Right renal pelvis (tissue), 4 donors: Measurements from ENCODE around the gene BRINP3. TPM values are rescaled to one million over a fixed set of nuclear protein-coding genes. Genes with fewer than 3 reads are reported as not detected.

Source experiments
- DNase-seq, 4 donors: peaks; one replicate each; pipeline ENCODE4 v3.0.0-alpha.2; 2013; ENCODE audit warnings: low read depth in 4 of 4, low spot score in 3 of 4, missing footprints in 1 of 4
- polyA plus RNA-seq, 4 donors: library from polyadenylated mRNA; unstranded; fragments of 120-200 nt; gene quantifications; one replicate each; pipeline ENCODE4 v1.2.1, GENCODE V29; 2013; ENCODE audit not compliant: insufficient read length in 4 of 4

BRINP3 gene
- polyA plus RNA-seq, 4 donors: 4.0 to 8.9 (median 6.0) TPM

DNA sequence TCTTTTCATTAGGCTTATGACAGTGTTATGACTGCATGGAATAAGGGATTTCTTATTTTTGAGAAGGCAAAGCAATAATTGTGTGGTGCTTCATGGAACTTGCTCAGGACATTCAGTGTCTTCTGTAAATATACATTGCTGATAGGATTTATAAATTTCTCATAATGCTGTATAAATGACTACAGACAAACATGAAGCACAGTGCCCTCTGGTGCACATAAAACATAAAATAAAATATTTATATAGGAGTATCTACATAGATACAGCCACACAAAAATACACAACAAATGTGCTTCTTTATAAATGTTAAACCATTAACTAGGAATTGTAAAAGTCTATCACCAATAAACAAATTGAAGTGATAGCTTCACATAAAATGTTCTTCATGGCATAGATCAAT, 24.1 kb downstream of the BRINP3 start:
- no peak for DNase-seq

DNA sequence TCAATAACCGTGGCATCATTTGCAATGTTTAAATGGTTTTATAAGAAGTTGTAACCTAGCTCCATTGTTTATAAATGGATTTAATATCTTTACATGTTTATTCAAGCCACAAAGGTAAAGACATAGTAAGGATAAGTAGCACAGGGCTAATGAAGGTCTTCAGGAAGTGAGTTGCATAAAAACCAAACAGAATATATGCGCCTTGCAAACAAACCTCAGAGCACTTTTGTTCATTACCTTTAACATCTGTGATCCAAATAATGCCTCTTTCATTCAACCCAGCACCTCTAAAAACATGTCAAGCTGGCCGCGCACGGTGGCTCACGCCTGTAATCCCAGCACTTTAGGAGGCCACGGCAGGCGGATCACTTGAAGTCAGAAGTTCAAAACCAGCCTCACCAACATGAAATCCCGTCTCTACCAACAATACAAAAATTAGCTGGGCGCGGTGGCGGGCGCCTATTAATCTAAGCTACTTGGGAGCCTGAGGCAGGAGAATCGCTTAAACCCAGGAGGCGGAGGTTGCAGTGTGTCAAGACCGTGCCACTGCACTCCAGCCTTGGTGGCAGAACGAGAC, 25.3 kb downstream of the BRINP3 start:
- DNase-seq: no peak

DNA sequence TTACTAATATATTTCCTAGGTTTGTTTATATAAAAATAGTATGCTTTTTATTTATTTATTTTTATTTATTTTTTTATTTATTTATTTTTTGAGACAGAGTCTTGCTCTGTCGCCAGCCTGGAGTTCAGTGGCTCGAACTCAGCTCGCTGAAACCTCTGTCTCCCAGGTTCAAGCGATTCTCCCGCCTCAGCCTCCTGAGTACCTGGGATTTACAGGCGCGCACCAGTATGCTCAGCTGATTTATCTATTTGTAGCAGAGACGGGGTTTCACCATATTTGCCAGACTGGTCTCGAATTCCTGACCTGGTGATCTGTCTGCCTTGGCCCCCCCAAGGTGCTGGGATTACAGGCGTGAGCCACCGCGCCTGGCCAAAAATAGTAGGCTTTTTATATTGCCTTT, 33.2 kb downstream of the BRINP3 start:
- no peak for DNase-seq

DNA sequence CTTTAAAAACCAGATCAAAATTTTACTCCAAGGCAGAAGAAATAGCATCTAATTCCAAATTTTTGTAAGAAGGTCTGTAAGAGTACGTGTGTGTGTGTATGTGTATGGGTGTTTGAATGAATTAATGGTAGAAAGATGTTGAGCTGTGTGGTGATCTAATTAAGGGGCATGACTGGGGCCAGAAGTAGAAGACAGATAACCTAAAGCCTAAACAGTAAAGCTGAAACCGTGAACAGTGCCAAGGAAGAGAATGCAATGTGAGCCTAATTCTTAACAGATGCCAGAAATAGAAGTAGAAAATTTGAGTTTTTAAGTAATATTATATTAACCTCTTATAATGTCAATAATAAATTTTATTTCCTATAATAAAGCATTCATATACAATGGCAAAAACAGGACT, 38.2 kb downstream of the BRINP3 start:
- no peak for DNase-seq

DNA sequence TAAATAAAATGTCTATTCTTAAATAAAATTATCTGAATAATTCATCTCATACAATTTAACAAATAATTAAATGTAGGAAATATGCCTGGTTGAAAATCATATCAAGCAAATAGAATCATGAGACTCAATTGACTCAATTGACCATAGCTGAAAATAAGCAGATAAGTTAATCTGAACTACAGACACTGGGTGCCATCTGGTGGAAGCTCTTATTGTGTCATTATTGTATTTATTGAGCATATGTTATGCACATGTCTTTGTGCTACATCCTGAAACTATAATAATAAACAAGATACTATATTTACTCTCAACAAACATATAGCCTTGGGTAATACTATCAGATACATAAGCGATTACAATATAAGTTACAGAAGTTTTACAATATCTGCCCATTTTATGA, 41.0 kb downstream of the BRINP3 start:
- no peak for DNase-seq

DNA sequence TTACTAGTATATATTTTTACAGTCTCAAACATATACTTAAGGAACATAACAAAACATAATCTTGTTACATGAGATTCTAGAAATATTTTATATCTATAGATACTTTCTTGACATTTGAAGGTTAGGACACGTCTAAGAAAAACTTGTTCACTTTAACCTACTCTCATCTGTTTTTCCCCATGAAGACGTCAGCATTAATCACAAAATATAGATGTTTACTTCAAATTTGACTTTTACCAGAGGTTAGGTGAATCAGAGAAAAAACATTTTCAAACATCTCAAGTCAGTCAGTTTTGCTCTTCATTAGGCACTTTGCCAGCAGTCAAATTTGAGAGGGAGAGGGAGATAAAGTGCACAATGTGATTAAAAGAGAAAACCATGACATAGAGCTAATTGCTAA, 47.7 kb downstream of the BRINP3 start:
- no peak for DNase-seq

DNA sequence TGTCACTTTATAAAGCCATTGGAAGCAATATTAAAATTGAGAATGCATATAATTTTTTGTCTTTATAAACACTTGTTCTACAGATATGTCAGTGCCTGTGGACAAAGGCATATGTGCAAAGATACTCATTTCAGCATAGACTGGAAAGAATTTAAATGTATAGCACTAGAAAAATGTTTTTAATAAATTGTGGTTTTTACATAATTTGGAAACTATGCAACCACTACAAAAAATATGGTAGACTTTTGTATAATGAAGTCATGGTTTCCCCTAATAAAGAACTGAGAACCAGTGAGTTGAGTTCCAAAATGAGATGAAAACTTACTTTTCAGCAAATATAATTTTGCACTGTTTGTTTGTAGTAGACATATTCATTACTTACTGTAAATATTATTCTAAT, 48.5 kb downstream of the BRINP3 start:
- no peak for DNase-seq

DNA sequence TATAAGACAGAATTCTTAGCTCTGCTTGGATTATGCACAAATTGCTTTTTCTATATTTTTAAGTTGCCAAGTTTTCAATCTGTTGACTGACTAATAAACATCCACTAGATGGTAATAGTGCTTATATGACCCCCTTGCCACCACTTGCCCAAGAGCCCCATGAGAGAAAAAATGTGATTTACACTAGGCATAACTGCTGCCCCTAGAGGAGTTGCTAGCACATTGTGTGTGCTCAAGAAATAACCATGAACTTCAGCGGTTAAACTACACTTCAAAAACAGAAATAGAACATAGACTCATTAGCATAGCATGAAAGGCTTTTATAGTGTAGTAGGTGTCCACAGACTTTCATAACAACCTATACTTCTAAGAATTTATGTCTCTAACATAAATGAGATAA, 61.4 kb downstream of the BRINP3 start:
- no peak for DNase-seq

DNA sequence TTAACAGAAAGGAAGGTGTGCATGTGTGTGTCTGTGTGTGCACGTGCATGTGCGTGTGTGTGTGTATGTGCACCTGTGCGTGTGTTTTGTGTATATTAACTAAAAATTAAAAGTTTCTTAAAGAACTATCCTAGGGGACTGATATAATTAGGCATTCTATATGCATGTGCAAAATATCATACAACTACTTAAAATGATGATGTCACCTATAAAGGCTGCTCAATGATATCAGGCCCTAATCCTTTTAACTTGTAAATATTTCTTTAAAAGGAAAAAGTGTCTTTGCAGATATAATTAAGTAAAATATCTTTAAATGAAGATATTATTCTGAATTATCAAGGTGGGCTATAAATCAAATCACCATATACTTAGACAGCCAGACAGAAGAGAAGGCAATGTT, 64.5 kb downstream of the BRINP3 start:
- no peak for DNase-seq

DNA sequence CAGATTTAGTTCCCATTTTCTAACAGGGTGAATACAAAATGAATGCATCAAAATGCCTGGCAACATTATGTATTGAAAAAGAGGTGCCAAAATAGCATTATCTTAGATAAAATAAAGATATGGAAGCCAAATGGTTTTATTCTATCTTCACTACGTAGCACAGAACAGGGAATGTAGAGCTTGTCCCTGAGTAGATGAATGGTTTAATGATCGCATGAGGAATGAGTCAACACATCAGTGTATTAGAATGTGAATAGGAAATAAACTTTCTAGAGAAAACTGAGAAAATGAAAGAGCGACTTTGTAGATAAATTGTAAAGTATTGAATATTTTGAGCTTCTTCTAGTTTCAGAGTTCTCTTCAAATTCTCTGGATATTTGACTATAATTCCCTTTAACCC, 74.3 kb downstream of the BRINP3 start:
- DNase-seq: no peak

DNA sequence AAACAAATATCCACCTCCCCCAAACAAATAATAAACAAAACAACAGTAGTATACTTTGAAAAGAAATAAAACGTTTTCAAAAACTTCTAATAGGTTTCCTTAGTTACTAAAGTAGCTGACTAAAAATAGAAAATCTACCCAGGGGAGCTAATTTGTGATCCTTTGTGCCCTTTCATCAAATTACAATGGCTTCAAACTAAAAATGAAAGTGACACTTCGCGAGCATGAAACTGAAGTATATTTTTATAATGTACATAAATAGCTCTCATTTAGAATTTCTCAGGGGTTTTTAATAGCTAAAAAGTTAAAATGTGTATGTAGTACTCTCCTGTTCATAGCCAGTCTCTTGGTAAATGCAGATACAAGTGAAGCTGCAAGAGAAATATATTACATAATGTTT, 78.4 kb downstream of the BRINP3 start:
- no peak for DNase-seq

DNA sequence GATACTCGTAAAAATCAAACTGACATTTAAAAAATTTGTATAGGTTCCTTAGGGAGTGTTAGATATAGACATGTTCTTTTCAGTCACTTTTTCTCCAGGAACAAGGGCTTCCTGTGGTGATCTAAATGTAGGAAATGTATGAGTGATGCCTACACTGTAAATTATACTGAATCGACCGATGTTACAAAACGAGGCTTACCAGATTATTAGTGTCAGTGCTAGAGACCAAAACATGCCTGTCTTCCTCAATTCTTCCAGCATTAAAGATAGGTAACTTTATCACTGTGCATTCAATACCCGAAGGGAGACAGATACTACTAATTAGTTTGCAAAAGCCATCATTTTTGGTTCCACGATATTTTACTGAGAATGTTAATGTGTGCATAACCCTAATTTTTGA, 86.1 kb downstream of the BRINP3 start:
- DNase-seq: no peak

DNA sequence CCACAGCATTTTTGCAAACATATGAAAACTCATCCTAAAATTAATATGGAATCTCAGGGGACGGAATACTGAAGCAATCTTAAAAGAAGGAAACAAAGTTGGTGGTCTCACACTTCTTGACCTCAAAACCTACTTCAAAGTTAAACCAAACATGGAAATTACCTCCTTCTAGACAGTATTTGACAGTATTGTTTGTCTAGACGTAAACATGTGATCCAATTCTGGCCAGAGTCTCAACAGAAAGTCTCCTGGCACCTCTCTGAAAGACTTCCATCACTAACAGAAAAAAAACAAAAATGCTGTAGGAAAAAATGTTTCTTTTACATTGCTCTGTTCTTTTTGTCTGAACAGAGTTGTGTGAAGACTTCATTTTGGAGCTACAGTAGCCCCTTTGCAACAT, 99.7 kb downstream of the BRINP3 start:
- DNase-seq: no peak

DNA sequence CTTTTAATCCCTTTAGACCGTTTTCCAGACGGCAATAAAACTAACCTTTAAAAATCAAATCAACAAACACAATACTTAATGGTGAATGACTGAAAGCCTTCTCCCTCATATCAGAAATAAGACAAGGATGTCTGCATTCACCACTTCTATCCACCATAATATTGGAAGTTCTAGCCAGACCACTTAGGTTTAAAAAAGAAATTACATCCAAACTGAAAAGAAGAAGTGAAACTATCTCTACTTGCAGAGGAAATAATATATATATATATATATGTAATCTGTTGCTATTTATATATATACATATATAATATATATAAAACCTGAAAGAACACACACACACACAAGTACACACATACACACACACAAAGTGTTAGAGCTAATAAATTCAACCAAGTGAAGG, 100.4 kb downstream of the BRINP3 start:
- no peak for DNase-seq

DNA sequence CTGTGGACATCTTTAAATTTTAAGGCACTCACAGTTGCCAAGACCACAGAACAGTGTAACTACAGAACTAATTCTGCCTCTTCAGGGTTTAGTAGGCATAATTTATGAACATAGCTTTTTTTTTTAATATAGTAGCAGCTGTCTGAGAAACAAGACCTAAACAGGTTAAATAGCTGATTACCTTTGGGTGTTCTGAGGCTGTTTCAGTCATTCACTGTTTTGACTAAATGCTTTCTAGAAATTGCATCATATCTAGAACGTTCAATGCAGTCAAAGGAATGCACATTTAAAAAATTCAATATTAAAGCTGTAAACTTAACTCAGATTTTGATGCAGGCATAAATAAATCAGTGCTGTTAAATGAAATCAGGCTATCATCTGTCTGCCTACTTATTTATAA, 101.6 kb downstream of the BRINP3 start:
- DNase-seq: no peak

DNA sequence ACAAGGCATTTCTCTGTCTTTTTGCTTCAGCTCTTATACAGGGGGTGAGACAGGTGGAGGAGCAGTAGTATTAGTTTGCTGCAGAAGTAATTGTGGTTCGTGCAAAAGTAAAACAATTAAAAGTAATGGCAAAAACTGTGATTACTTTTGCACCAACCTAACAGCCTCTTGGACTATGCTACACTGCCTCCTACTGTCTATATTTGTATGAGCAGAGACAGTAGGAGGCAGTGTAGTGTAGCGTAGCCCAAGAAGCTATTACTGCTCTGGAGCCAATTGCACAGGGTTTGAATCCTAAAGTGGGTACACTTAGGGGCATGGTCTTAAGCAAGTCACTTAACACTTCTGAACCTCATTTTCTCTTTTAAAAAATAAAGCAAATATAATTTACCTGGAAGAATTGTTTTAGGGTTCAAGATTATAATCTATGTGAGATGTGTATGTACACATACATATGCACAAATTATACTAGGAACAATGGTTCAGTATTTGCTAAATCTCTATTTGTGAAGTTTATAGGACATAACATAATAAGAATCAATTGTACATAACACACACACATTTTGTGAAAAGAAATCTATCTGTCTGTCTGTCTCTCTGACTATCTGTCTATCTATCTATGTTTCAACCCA, 103.8 kb downstream of the BRINP3 start:
- peak in 1 of 4 donors; percentile 0 for DNase-seq

DNA sequence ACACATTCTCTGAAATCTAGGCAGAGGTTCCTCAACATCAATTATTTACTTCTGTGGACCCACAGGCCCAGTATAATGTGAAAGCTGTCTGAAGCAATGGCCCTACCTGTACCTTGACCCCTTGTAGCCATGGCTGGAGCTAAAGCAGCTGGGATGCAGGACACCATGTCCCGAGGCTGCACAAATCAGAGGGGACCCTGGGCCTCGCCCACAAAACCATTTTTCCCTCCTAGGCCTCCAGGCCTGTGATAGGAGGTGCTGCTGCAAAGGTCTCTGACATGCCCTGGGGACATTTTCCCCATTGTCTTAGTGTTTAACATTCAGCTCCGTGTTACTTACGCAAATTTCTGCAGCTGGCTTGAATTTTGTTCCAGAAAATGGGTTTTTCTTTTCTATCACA, 110.5 kb downstream of the BRINP3 start:
- DNase-seq: no peak

DNA sequence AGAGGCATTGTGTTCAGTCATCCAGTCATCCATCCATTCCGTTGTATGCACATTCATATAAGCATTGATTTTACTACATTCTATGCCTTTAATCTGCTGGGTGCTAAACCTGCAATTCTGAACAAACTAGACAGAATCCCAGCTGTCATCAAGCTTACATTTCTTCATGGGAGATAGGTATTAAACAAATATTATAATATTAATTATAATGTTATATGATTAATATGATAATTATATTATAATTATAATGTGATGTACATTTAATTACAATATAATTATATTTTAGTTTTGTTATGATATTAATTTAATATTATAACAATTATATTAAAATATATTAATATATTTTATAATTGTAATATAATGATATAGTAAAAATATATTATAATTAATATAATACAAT, 112.4 kb downstream of the BRINP3 start:
- no peak for DNase-seq

DNA sequence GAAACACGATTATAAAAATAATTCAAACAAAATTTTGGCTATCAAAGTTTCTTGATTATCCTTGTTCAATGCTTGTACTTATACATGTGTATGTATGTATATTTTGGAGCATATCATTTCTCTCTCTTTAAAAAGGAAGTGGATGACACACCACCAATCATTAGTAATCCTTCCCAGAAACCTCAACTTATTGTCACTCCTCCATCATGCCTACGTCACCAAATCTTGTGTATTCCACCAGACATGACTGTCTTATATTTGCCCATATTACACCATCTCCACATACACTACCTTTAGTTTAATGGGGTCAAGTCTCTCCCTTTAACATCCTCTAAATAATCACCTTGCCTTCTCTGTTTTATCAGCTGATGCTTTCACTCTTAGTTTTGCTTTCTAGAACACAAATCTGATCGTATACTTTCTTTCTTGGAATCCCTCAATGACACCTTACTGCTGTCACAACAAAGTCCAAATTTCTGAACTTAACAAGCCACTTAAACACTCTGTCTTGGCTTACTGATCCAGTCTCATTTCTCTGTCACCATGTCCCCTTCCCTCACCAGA, 124.0 kb downstream of the BRINP3 start:
- no peak for DNase-seq

DNA sequence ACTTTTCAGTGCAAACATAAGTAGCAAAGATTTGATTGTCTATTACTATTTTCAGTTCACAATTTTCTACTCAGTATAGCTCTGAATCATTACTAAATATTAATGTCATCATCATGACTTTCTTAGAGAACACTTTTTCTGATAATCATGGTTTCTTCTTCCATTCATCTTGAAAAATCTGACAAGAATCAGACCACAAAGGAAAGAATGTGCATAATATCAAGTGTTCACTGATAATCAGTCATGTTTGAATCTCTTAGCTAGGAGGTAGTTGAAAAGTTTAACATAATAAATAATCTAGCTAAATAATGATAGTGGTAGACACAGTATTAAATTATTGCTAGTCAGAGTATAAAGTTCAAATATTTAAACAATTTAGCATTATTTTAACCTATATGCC, 133.2 kb downstream of the BRINP3 start:
- DNase-seq: no peak

DNA sequence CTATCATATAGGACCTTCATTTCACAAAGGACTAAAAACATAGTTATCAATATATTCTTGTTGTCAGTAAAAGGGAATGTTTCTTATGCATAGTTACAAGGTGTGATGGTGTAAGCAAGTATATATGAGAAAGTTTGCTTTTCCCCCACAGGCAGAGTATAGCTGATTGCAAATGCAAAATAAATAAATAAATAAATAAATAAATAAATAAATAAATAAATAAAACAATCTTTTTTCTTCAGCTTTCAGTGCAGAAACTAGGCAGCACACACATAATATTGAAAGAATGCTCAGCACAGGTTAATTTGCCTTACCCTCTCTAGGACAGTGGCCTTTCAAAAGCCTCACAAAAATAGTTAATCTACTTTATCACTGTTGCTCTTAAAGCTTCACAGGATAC, 138.8 kb downstream of the BRINP3 start:
- no peak for DNase-seq

DNA sequence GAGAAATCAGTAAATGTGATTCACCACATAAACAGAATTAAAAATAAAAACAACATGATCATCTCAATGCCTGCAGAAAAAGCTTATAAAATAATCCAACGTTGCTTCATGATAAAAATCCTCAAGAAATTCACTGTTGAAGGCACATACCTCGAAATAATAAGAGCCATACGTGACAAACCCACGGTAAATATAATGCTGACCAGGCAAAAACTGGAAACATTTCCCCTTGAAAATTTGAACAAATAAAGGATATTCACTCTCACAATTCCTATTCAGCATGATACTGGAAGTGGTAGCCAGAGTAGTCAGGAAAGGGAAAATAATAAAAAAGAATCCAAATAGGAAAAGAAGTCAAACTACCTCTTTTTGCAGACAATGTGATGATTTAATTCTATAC, 148.8 kb downstream of the BRINP3 start:
- no peak for DNase-seq

DNA sequence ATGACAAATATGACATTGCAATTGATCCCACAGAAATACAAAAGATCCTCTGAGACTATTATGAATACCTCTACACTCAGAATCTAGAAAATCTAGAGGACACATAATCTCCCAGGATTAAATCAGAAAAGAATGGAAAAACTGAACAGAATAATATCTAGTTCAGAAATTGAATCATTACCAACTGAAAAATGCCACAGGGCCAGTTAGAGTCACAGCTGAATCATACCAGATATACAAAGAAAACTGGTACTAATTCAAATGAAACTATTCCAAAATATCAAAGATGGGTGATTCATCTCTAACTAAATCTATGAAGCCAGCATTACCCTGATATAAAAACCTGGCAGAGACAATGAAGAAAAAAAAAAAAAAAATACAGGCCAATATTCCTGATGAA, 149.3 kb downstream of the BRINP3 start:
- DNase-seq: no peak
